IMR-90 (cell line): ENCODE data around the gene OR51M1. TPM values are rescaled to one million over a fixed set of nuclear protein-coding genes. Genes with fewer than 3 reads are reported as not detected.

Experiments used
- ATAC-seq: fragments of 200-7000 bp; cut with Tn5 transposase; 2 replicates; pipeline ENCODE4 v1.9.1; 2020; ENCODE audit warnings: low read depth, mild to moderate bottlenecking, moderate library complexity
- BruUV-seq: library from RNA; stranded (reverse); fragments of 400-500 nt; replicated peaks from 2 replicates; lab custom pipeline; 2021; lab: Mats Ljungman, UMichigan
- CTCF ChIA-PET: fragments of 300-600 bp; formaldehyde crosslinking; extraction: SDS; loops from one replicate; lab custom pipeline; 2021; ENCODE audit warnings: antibody characterized with exemption; lab: Yijun Ruan, JAX
- POLR2A ChIA-PET: fragments of 300-600 bp; sonication (Branson Sonifier 250); formaldehyde crosslinking; loops from one replicate; lab custom pipeline; 2022; ENCODE audit warnings: antibody characterized with exemption; ENCODE audit not compliant: unreplicated experiment; lab: Charles Lee
- DNase-seq: peaks from one replicate; pipeline ENCODE4 v3.0.0; 2013
- H2AFZ ChIP-seq: replicated peaks from 2 replicates; pipeline ENCODE3; 2013; ENCODE audit warnings: low read length, mild to moderate bottlenecking; ENCODE audit not compliant: poor library complexity
- H2AK5ac ChIP-seq: 2 replicates; pipeline ENCODE4 v1.6.1; 2013; ENCODE audit warnings: low read depth, low read length, inconsistent platforms
- H2AK9ac ChIP-seq: replicated peaks from 2 replicates; pipeline ENCODE3; 2013; ENCODE audit warnings: mild to moderate bottlenecking, low read depth, low read length, moderate library complexity; ENCODE audit not compliant: poor library complexity
- H2BK120ac ChIP-seq: 2 replicates; pipeline ENCODE4 v1.6.1; 2013; ENCODE audit warnings: low read depth, low read length, inconsistent platforms
- H2BK15ac ChIP-seq: 3 replicates; pipeline ENCODE4 v1.6.1; 2013; ENCODE audit warnings: low read depth, low read length, inconsistent platforms
- H2BK20ac ChIP-seq: 2 replicates; pipeline ENCODE4 v1.6.1; 2013; ENCODE audit warnings: low read depth, mild to moderate bottlenecking, inconsistent platforms, low read length, moderate library complexity
- H2BK5ac ChIP-seq: 2 replicates; pipeline ENCODE4 v1.6.1; 2013; ENCODE audit warnings: mild to moderate bottlenecking, low read depth, low read length, inconsistent platforms; ENCODE audit not compliant: poor library complexity, severe bottlenecking
- H3K14ac ChIP-seq: replicated peaks from 2 replicates; pipeline ENCODE4 v1.6.1; 2013; ENCODE audit warnings: low read depth, low read length, inconsistent platforms
- H3K18ac ChIP-seq: 2 replicates; pipeline ENCODE4 v1.6.1; 2013; ENCODE audit warnings: low read depth, low read length, control low read depth
- H3K23ac ChIP-seq: 2 replicates; pipeline ENCODE4 v1.6.1; 2013; ENCODE audit warnings: low read depth, low read length, inconsistent platforms
- H3K27ac ChIP-seq: 2 replicates; pipeline ENCODE4 v1.5.1; 2013; ENCODE audit warnings: mild to moderate bottlenecking, control low read depth, low read length; ENCODE audit not compliant: insufficient read depth
- H3K27me3 ChIP-seq: 2 replicates; pipeline ENCODE4 v1.6.1; 2013; ENCODE audit warnings: low read length; ENCODE audit not compliant: control insufficient read depth, insufficient read depth
- H3K36me3 ChIP-seq: 2 replicates; pipeline ENCODE4 v1.6.1; 2013; ENCODE audit warnings: low read length, mixed read lengths; ENCODE audit not compliant: control insufficient read depth, insufficient read depth
- H3K4ac ChIP-seq: 2 replicates; pipeline ENCODE4 v1.6.1; 2013; ENCODE audit warnings: low read depth, low read length, inconsistent platforms
- H3K4me1 ChIP-seq: 2 replicates; pipeline ENCODE4 v1.6.1; 2013; ENCODE audit warnings: low read length, mixed read lengths; ENCODE audit not compliant: control insufficient read depth, insufficient read depth
- H3K4me2 ChIP-seq: 2 replicates; pipeline ENCODE4 v1.6.1; 2013; ENCODE audit warnings: low read depth, mild to moderate bottlenecking, control low read depth, low read length, moderate library complexity
- H3K4me3 ChIP-seq: 2 replicates; pipeline ENCODE4 v1.5.1; 2013; ENCODE audit warnings: low read depth, mild to moderate bottlenecking, control low read depth, low read length, moderate library complexity; ENCODE audit not compliant: insufficient read depth
- H3K56ac ChIP-seq: 2 replicates; pipeline ENCODE4 v1.6.1; 2013; ENCODE audit warnings: low read length, inconsistent platforms; ENCODE audit not compliant: insufficient read depth; ENCODE audit errors: extremely low read depth
- H3K79me1 ChIP-seq, 2 experiments: 2 replicates each; pipeline ENCODE4 v1.6.1; 2013; ENCODE audit warnings: low read length in 2 of 2, inconsistent platforms in 1 of 2, low read depth in 1 of 2
- H3K9ac ChIP-seq: 2 replicates; pipeline ENCODE4 v1.6.1; 2013; ENCODE audit warnings: low read depth, low read length, control low read depth
- H3K9me1 ChIP-seq: 2 replicates; pipeline ENCODE4 v1.6.1; 2013; ENCODE audit warnings: low read length, inconsistent platforms; ENCODE audit not compliant: insufficient read depth
- H3K9me3 ChIP-seq: 2 replicates; pipeline ENCODE4 v1.6.1; 2013; ENCODE audit warnings: low read length; ENCODE audit not compliant: control insufficient read depth, insufficient read depth
- H4K20me1 ChIP-seq: 2 replicates; pipeline ENCODE4 v1.6.1; 2013; ENCODE audit warnings: low read length, inconsistent platforms; ENCODE audit not compliant: insufficient read depth
- H4K5ac ChIP-seq: 2 replicates; pipeline ENCODE4 v1.6.1; 2013; ENCODE audit warnings: mild to moderate bottlenecking, low read depth, low read length, control low read depth
- H4K8ac ChIP-seq, 2 experiments: 2 replicates each; pipeline ENCODE4 v1.6.1; 2013; ENCODE audit warnings: low read depth in 2 of 2, low read length in 2 of 2, control low read depth in 1 of 2, inconsistent platforms in 1 of 2
- H4K91ac ChIP-seq: 2 replicates; pipeline ENCODE4 v1.6.1; 2013; ENCODE audit warnings: low read depth, low read length, inconsistent platforms; ENCODE audit not compliant: insufficient read depth
- BHLHE40 ChIP-seq: fragments of 150-350 bp; IDR thresholded peaks from 2 replicates; pipeline ENCODE4 v1.6.1; 2016; ENCODE audit warnings: mild to moderate bottlenecking, low read depth, low read length
- CEBPB ChIP-seq: IDR thresholded peaks from 2 replicates; pipeline ENCODE4 v1.6.1; 2012; ENCODE audit warnings: low read depth, low read length, improper control_type of control experiment
- CHD1 ChIP-seq: IDR thresholded peaks from 2 replicates; pipeline ENCODE4 v1.6.1; 2012; ENCODE audit warnings: low read depth, low read length, improper control_type of control experiment
- ELK1 ChIP-seq: fragments of 150-350 bp; IDR thresholded peaks from 2 replicates; pipeline ENCODE4 v1.6.1; 2016; ENCODE audit warnings: low read depth, mild to moderate bottlenecking, low read length, moderate library complexity, borderline replicate concordance
- POLR2A ChIP-seq: IDR thresholded peaks from 2 replicates; pipeline ENCODE4 v1.6.1; 2012; ENCODE audit warnings: mild to moderate bottlenecking, low read depth, low read length
- RAD21 ChIP-seq: IDR thresholded peaks from 2 replicates; pipeline ENCODE4 v1.6.1; 2012; ENCODE audit warnings: low read length, improper control_type of control experiment
- SMC3 ChIP-seq: fragments of 150-350 bp; IDR thresholded peaks from 2 replicates; pipeline ENCODE4 v1.6.1; 2016; ENCODE audit warnings: low read depth, mild to moderate bottlenecking, antibody characterized with exemption, low read length, moderate library complexity
- USF2 ChIP-seq: fragments of 150-350 bp; IDR thresholded peaks from 2 replicates; pipeline ENCODE4 v1.6.1; 2017; ENCODE audit warnings: mild to moderate bottlenecking, antibody characterized with exemption, low read length, low read depth
- dilution Hi-C: fragments of 300-500 bp; cut with HindIII; formaldehyde crosslinking; loops from one replicate; pipeline ENCODE4 v1.14.3; 2018; ENCODE audit warnings: low sequenced_read_pairs; ENCODE audit not compliant: unreplicated experiment
- in situ Hi-C: fragments of 300-500 bp; cut with MboI; formaldehyde crosslinking; loops from 3 replicates; pipeline ENCODE4 v1.14.3; 2019; ENCODE audit warnings: low sequenced_read_pairs, inconsistent platforms, mixed read lengths
- intact Hi-C: fragments of 100-400 bp; cut with micrococcal nuclease; formaldehyde crosslinking; loops from 2 replicates; pipeline ENCODE4 v1.10.0; 2022
- polyA plus RNA-seq, 3 experiments: library from polyadenylated mRNA; depleted of rRNA; stranded (reverse); fragments of >200 nt; gene quantifications; 2 replicates each; pipeline ENCODE4 v1.2.3, GENCODE V29; 2012; ENCODE audit warnings: low replicate concordance in 1 of 3
- total RNA-seq: library from RNA; depleted of rRNA; stranded (reverse); fragments of >200 nt; gene quantifications from 2 replicates; pipeline ENCODE4 v1.2.3, GENCODE V29; 2012

Gene OR51M1
- total and polyA plus RNA-seq, 2 of the 4 experiments (the other 2 are of a cell fraction), result 0.54 to 0.87 TPM

DNA sequence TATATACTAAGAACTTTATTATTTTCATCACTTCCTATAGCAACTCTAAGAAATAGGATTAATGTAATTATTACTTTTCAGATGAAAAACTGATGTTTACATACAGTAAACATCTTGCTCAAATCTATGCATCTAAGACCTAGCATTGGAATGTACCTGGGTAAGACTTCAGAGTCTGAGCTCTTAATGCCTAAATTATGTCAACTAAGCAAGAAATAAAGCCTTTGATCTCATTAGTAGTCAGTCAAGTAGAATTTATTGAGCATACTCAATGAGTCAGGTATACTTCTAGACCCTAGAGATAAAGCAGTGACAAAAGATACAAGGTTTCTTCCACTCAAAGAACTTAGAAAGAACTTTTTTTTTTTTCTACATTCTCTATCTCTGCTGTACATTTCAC lies 21.6 kb downstream of the OR51M1 start:
- H3K9me3 ChIP-seq, result no peaks in the 10 kb centered on the region
- intact Hi-C loops (no loop called here), dilution Hi-C loops (no loop called here), in situ Hi-C loops (no loop called here)
- H2BK5ac ChIP-seq, result no peak overlapping the region
- no peaks in the 10 kb centered on the region for H3K27me3 ChIP-seq
- no peak overlapping the region for H4K8ac ChIP-seq
- no peak overlapping the region for H4K5ac ChIP-seq
- no peak overlapping the region for H3K4me2 ChIP-seq
- TF ChIP-seq USF2 (no peak), BHLHE40 (no peak), SMC3 (no peak), ELK1 (no peak), CHD1 (no peak), CEBPB (no peak), RAD21 (no peak), POLR2A (no peak)
- H4K20me1 ChIP-seq, result no peaks in the 10 kb centered on the region
- H2AK9ac ChIP-seq, result no peak overlapping the region
- ATAC-seq (no peak), DNase-seq (no peak)
- H2AK5ac ChIP-seq, result no peak overlapping the region
- no peaks in the 10 kb centered on the region for H3K36me3 ChIP-seq
- H3K4me1 ChIP-seq, result no peaks in the 10 kb centered on the region
- H3K56ac ChIP-seq, result no peak overlapping the region
- H2AFZ ChIP-seq, result no peak overlapping the region
- H3K18ac ChIP-seq, result no peak overlapping the region
- no peaks in the 10 kb centered on the region for H3K79me1 ChIP-seq
- no peak overlapping the region for H3K4me3 ChIP-seq
- H3K4ac ChIP-seq, result no peak overlapping the region
- H3K9ac ChIP-seq, result no peak overlapping the region
- H2BK20ac ChIP-seq, result no peak overlapping the region
- no peak overlapping the region for H3K23ac ChIP-seq
- no peak overlapping the region for H2BK15ac ChIP-seq
- no peak overlapping the region for H2BK120ac ChIP-seq
- BruUV-seq, result no TSS peak
- H3K14ac ChIP-seq, result no peak overlapping the region
- POLR2A ChIA-PET, result no interaction called here
- CTCF ChIA-PET, result no interaction called here
- H4K91ac ChIP-seq, result no peak overlapping the region
- no peak overlapping the region for H3K27ac ChIP-seq
- no peaks in the 10 kb centered on the region for H3K9me1 ChIP-seq
